Trophoblast cell (in vitro differentiated cells and primary cell): ENCODE measurements around the gene CXADR.

Source experiments
- DNase-seq, 2 donors: peaks; one replicate each; pipeline ENCODE4 v3.0.0-alpha.2; 2016
- H2AFZ ChIP-seq: 2 replicates; pipeline ENCODE4 v1.6.1; 2013; ENCODE audit warnings: low read length, moderate library complexity, mild to moderate bottlenecking; ENCODE audit not compliant: insufficient read depth, poor library complexity
- H2AK5ac ChIP-seq: 2 replicates; pipeline ENCODE4 v1.6.1; 2013; ENCODE audit warnings: mild to moderate bottlenecking, low read length
- H2BK120ac ChIP-seq: 2 replicates; pipeline ENCODE4 v1.6.1; 2013; ENCODE audit warnings: low read length, mild to moderate bottlenecking, moderate library complexity; ENCODE audit not compliant: insufficient read depth, poor library complexity
- H2BK12ac ChIP-seq: 2 replicates; pipeline ENCODE4 v1.6.1; 2013; ENCODE audit warnings: mild to moderate bottlenecking, low read length, moderate library complexity
- H2BK5ac ChIP-seq: 2 replicates; pipeline ENCODE4 v1.6.1; 2013; ENCODE audit warnings: low read length, low read depth, moderate library complexity, mild to moderate bottlenecking; ENCODE audit not compliant: poor library complexity
- H3K14ac ChIP-seq: 2 replicates; pipeline ENCODE4 v1.6.1; 2013; ENCODE audit warnings: mild to moderate bottlenecking, low read length
- H3K18ac ChIP-seq: 2 replicates; pipeline ENCODE4 v1.6.1; 2013; ENCODE audit warnings: mild to moderate bottlenecking, low read length
- H3K23ac ChIP-seq: 2 replicates; pipeline ENCODE4 v1.6.1; 2013; ENCODE audit warnings: low read length
- H3K27ac ChIP-seq: 2 replicates; pipeline ENCODE4 v1.5.1; 2013; ENCODE audit warnings: low read depth, mild to moderate bottlenecking, inconsistent platforms, low read length, moderate library complexity
- H3K27me3 ChIP-seq: 2 replicates; pipeline ENCODE4 v1.6.1; 2013; ENCODE audit warnings: inconsistent platforms, mild to moderate bottlenecking, low read length, moderate library complexity; ENCODE audit not compliant: insufficient read depth
- H3K36me3 ChIP-seq, 2 experiments: 1 replicate in 1 of 2; 2 replicates in 1 of 2; pipeline ENCODE4 v1.6.1; 2013; ENCODE audit warnings: low read length in 2 of 2, mild to moderate bottlenecking in 2 of 2, moderate library complexity in 1 of 2; ENCODE audit not compliant: insufficient read depth in 2 of 2, control insufficient read depth in 1 of 2
- H3K4ac ChIP-seq: 2 replicates; pipeline ENCODE4 v1.6.1; 2013; ENCODE audit warnings: low read depth, mild to moderate bottlenecking, low read length, moderate library complexity
- H3K4me1 ChIP-seq, 2 experiments: 1 replicate in 1 of 2; 2 replicates in 1 of 2; pipeline ENCODE4 v1.6.1; 2013; ENCODE audit warnings: low read length in 2 of 2, mild to moderate bottlenecking in 2 of 2, moderate library complexity in 1 of 2; ENCODE audit not compliant: insufficient read depth in 2 of 2, control insufficient read depth in 1 of 2
- H3K4me2 ChIP-seq: 2 replicates; pipeline ENCODE4 v1.6.1; 2013; ENCODE audit warnings: inconsistent platforms, mild to moderate bottlenecking, low read length, moderate library complexity
- H3K4me3 ChIP-seq: 2 replicates; pipeline ENCODE4 v1.5.1; 2013; ENCODE audit warnings: mild to moderate bottlenecking, low read depth, low read length, inconsistent platforms
- H3K79me1 ChIP-seq: one replicate; pipeline ENCODE4 v1.6.1; 2013; ENCODE audit warnings: low read length
- H3K79me2 ChIP-seq: 2 replicates; pipeline ENCODE4 v1.6.1; 2013; ENCODE audit warnings: low read length, mild to moderate bottlenecking; ENCODE audit not compliant: control insufficient read depth, insufficient read depth, poor library complexity
- H3K9ac ChIP-seq: 2 replicates; pipeline ENCODE4 v1.6.1; 2013; ENCODE audit warnings: mild to moderate bottlenecking, low read length
- H3K9me3 ChIP-seq: 2 replicates; pipeline ENCODE4 v1.6.1; 2013; ENCODE audit warnings: low read depth, mild to moderate bottlenecking, control low read depth, inconsistent platforms, low read length; ENCODE audit not compliant: insufficient read depth
- H4K12ac ChIP-seq: 2 replicates; pipeline ENCODE4 v1.6.1; 2013; ENCODE audit warnings: low read depth, mild to moderate bottlenecking, low read length, moderate library complexity
- H4K8ac ChIP-seq: 2 replicates; pipeline ENCODE4 v1.6.1; 2013; ENCODE audit warnings: low read depth, mild to moderate bottlenecking, low read length, moderate library complexity
- H4K91ac ChIP-seq: one replicate; pipeline ENCODE4 v1.6.1; 2013; ENCODE audit warnings: low read depth, mild to moderate bottlenecking, low read length, moderate library complexity
- WGBS: extraction: QIAGEN DNeasy Blood & Tissue Kit; methylation state at CpG from one replicate; pipeline ENCODE4 v1.1.7; 2013; ENCODE audit warnings: missing lambda C conversion rate; ENCODE audit not compliant: insufficient read length, insufficient coverage; ENCODE audit errors: extremely low coverage; 5-methylcytosine and 5-hydroxymethylcytosine counted together

Gene CXADR

DNA sequence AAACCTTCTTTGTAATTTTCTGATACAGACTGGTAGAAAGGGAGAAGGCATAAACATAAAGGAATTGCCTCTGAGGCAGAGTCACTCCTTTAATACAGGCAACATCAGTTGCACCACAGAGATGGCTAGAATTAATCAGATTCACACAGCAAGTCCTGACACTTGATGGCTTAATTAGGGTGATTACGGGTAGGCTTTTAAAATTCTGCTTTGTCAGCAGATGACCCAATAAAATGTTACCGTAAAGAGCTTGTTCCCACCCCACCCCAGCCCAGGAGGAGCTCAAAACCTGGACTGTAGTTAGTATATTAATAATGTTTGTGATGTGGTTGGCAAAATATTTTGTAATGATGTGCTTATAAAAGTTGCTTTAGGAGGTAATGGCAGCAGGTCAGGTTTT, 109.2 kb downstream of the CXADR start:
- Histone ChIP-seq H4K12ac (no peak overlapping the region), H2BK5ac (no peak overlapping the region), H3K4me1 (peaks cover 0 to 3% of the 10 kb centered on the region in 2 experiments), H3K4ac (no peak overlapping the region), H3K79me2 (no peaks in the 10 kb centered on the region), H3K79me1 (no peaks in the 10 kb centered on the region), H3K23ac (no peak overlapping the region), H3K9ac (no peak overlapping the region), H2AK5ac (no peak overlapping the region), H2BK120ac (no peak overlapping the region), H3K27ac (no peak overlapping the region), H3K9me3 (no peaks in the 10 kb centered on the region), H3K27me3 (no peaks in the 10 kb centered on the region), H3K18ac (no peak overlapping the region), H4K8ac (no peak overlapping the region), H3K36me3 (no peaks in the 10 kb centered on the region), H3K4me2 (no peak overlapping the region), H3K14ac (no peak overlapping the region), H3K4me3 (no peak overlapping the region), H4K91ac (no peak overlapping the region), H2BK12ac (no peak overlapping the region), H2AFZ (no peak overlapping the region)
- no peak for DNase-seq
- WGBS, result no CpG with 5 or more reads among the region's 2 CpGs

GRCh38 chr21:17631195-17631594, 118.4 kb downstream of the CXADR start:
- no peaks in the 10 kb centered on the region for H3K79me2 ChIP-seq
- H2BK120ac ChIP-seq, result no peak overlapping the region
- no peaks in the 10 kb centered on the region for H3K9me3 ChIP-seq
- no peak overlapping the region for H3K14ac ChIP-seq
- H3K4me1 ChIP-seq, result no peaks in the 10 kb centered on the region
- WGBS, result no CpG with 5 or more reads among the region's 4 CpGs
- no peaks in the 10 kb centered on the region for H3K79me1 ChIP-seq
- H3K18ac ChIP-seq, result no peak overlapping the region
- no peak overlapping the region for H4K91ac ChIP-seq
- H3K27ac ChIP-seq, result no peak overlapping the region
- H3K23ac ChIP-seq, result no peak overlapping the region
- H2AK5ac ChIP-seq, result no peak overlapping the region
- H3K9ac ChIP-seq, result no peak overlapping the region
- H3K4ac ChIP-seq, result no peak overlapping the region
- H2AFZ ChIP-seq, result no peak overlapping the region
- no peak overlapping the region for H2BK12ac ChIP-seq
- H2BK5ac ChIP-seq, result no peak overlapping the region
- no peak overlapping the region for H3K4me3 ChIP-seq
- H4K12ac ChIP-seq, result no peak overlapping the region
- H3K4me2 ChIP-seq, result no peak overlapping the region
- no peaks in the 10 kb centered on the region for H3K27me3 ChIP-seq
- no peaks in the 10 kb centered on the region for H3K36me3 ChIP-seq
- DNase-seq, result no peak
- H4K8ac ChIP-seq, result no peak overlapping the region

DNA sequence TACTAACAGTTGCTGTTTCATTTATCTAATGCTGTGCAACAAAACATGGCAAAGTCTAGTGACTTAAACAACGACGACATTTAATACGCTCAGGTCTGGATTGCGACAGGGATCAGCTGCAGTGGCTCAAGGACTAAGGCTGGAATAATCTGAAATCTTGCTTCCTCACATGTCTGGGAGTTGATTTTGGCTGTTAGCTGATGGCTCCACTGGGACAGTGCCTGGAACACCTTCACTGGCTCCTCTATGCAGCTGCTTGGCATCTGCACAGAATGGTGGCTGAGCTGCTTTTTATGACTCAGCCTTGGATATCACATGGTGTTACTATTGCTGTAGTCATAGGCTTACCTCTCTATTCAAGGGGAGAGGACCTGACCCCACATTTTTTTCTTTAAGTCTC, 123.9 kb downstream of the CXADR start:
- Histone ChIP-seq H4K12ac (no peak overlapping the region), H3K4me3 (no peak overlapping the region)
- no CpG with 5 or more reads among the region's 4 CpGs for WGBS

GRCh38 chr21:17640821-17641220, 128.0 kb downstream of the CXADR start:
- Histone ChIP-seq H2BK5ac (no peak overlapping the region), H2BK120ac (no peak overlapping the region), H3K4me2 (no peak overlapping the region), H3K4me3 (no peak overlapping the region), H3K18ac (no peak overlapping the region), H2AFZ (no peak overlapping the region), H3K27me3 (no peaks in the 10 kb centered on the region), H3K4ac (no peak overlapping the region), H4K12ac (no peak overlapping the region), H3K4me1 (no peaks in the 10 kb centered on the region), H2AK5ac (no peak overlapping the region), H3K14ac (no peak overlapping the region), H3K9me3 (no peaks in the 10 kb centered on the region), H3K23ac (no peak overlapping the region), H4K91ac (no peak overlapping the region), H3K9ac (no peak overlapping the region), H4K8ac (no peak overlapping the region), H3K36me3 (no peaks in the 10 kb centered on the region), H3K79me2 (no peaks in the 10 kb centered on the region), H3K27ac (no peak overlapping the region), H2BK12ac (no peak overlapping the region), H3K79me1 (no peaks in the 10 kb centered on the region)
- no peak for DNase-seq
- WGBS, result no CpG with 5 or more reads among the region's 2 CpGs

More for the DNA sequence above, 123.9 kb downstream of the CXADR start:
- no peak overlapping the region for H3K23ac ChIP-seq
- no peak overlapping the region for H3K27ac ChIP-seq
- no peak overlapping the region for H2AFZ ChIP-seq
- no peak overlapping the region for H3K4ac ChIP-seq
- H3K9me3 ChIP-seq, result no peaks in the 10 kb centered on the region
- H3K27me3 ChIP-seq, result no peaks in the 10 kb centered on the region
- no peak overlapping the region for H2AK5ac ChIP-seq
- H2BK120ac ChIP-seq, result no peak overlapping the region
- H2BK5ac ChIP-seq, result no peak overlapping the region
- H2BK12ac ChIP-seq, result no peak overlapping the region
- H3K36me3 ChIP-seq, result no peaks in the 10 kb centered on the region
- H3K9ac ChIP-seq, result no peak overlapping the region
- no peak overlapping the region for H3K14ac ChIP-seq
- H3K4me1 ChIP-seq, result no peaks in the 10 kb centered on the region
- no peak for DNase-seq
- H3K79me1 ChIP-seq, result no peaks in the 10 kb centered on the region
- no peak overlapping the region for H4K8ac ChIP-seq
- no peak overlapping the region for H4K91ac ChIP-seq
- H3K79me2 ChIP-seq, result no peaks in the 10 kb centered on the region
- H3K18ac ChIP-seq, result no peak overlapping the region
- no peak overlapping the region for H3K4me2 ChIP-seq
